ENCODE measurements around the gene CAMKK2.

Gene CAMKK2

GRCh38 chr12:121189619-121190155, 106.8 kb downstream of the CAMKK2 start:
- no peak for DNase-seq

GRCh38 chr12:121189131-121189530, 107.4 kb downstream of the CAMKK2 start:
- DNase-seq: no peak

GRCh38 chr12:121188227-121188626, 108.3 kb downstream of the CAMKK2 start:
- DNase-seq: no peak
